ENCODE data around the gene YDJC. TPM values are rescaled to one million over a fixed set of nuclear protein-coding genes. Genes with fewer than 3 reads are reported as not detected.

YDJC gene
- total and polyA plus RNA-seq, 2 of the 4 experiments (the other 2 are of a cell fraction) = 8.1 to 23.6 TPM

DNA sequence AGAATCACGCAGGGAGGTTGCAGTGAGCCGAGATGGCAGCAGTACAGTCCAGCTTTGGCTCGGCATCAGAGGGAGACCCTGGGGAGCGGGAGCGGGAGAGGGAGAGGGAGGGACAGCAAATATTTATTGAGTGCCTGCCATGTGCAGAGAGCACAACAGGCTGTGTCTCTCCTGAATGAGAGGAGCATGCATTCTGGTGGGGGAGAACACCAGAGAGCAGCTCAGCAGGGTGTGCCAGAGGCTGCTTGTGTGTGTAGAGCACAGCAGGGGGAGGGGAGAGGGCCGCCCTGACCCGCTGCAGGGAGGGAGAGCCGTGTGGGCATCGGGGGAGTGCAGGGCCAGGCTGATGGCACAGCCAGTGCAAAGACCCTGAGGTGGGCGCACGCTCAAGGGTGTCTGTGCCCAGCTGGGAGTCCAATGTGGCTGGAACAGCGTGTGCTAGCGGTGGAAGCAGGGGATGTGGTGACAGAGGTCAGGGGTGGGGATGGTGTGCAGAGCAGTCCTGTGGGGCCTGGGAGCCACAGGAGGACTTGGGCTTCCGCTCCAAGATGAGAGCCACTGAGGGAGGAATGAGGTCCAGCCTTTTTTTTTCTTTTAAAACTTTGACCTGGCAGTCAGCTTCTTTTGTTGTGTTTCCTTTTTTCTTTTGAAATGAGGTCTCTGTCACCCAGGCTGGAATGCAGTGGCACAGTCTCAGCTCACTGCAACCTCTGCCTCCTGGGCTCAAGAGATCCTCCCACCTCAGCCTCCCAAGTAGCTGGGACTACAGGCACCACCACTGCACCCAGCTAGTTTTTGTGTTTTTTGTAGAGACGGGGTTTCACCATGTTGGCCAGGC, 48.0 kb upstream of the YDJC start:
- H3K36me3 ChIP-seq (ENCODE audit: control insufficient read depth, insufficient read depth, low read length) = peaks cover 46% of the 10 kb centered on the region
- no peaks in the 10 kb centered on the region for H3K27me3 ChIP-seq (ENCODE audit: control insufficient read depth, insufficient read depth, low read length)
- no peak overlapping the region for H2BK120ac ChIP-seq (ENCODE audit: low read depth, low read length)
- H3K4me2 ChIP-seq (ENCODE audit: low read depth, low read length) = no peak overlapping the region
- H2AK9ac ChIP-seq (replicated peaks; ENCODE audit: low read depth, low read length, poor library complexity) = no peak overlapping the region
- no peak overlapping the region; the same call in 1 of the 2 replicates for H3K56ac ChIP-seq (ENCODE audit: extremely low read depth, insufficient read depth, low read length)
- no TSS peak for BruUV-seq (replicated peaks)
- no peak overlapping the region for H4K8ac ChIP-seq (ENCODE audit: low read depth in 2 of 2, low read length in 2 of 2)
- CTCF ChIA-PET = no interaction called here
- H3K9me3 ChIP-seq (ENCODE audit: control insufficient read depth, insufficient read depth, low read length) = no peaks in the 10 kb centered on the region
- no peak overlapping the region for H4K91ac ChIP-seq (ENCODE audit: insufficient read depth, low read depth, low read length)
- POLR2A ChIA-PET (ENCODE audit: unreplicated experiment) = no interaction called here
- intact Hi-C loops (cut with micrococcal nuclease) (no loop called here), dilution Hi-C loops (cut with HindIII; ENCODE audit: low sequenced_read_pairs, unreplicated experiment) (no loop called here), in situ Hi-C loops (cut with MboI; ENCODE audit: low sequenced_read_pairs) (no loop called here)
- H2AK5ac ChIP-seq (ENCODE audit: low read depth, low read length) = no peak overlapping the region
- no peak overlapping the region for H3K9ac ChIP-seq (ENCODE audit: low read depth, low read length)
- H2BK15ac ChIP-seq (ENCODE audit: low read depth, low read length) = no peak overlapping the region
- ATAC-seq (ENCODE audit: low read depth) (no peak), DNase-seq (no peak)
- H3K4me3 ChIP-seq (ENCODE audit: insufficient read depth, low read depth, low read length) = no peak overlapping the region
- H3K14ac ChIP-seq (replicated peaks; ENCODE audit: low read depth, low read length) = no peak overlapping the region
- 94% methylated on average over 11 of the region's 15 CpGs; no CpG with 5 or more reads in 1 of the 2 experiments for WGBS, 2 experiments (ENCODE audit: extremely low coverage in 2 of 2, insufficient read length in 1 of 2)
- no peak overlapping the region for H4K5ac ChIP-seq (ENCODE audit: low read depth, low read length)
- TF ChIP-seq POLR2A (IDR thresholded peaks at IDR 0.05; ENCODE audit: low read depth, low read length) = no peak
- no peak for TF ChIP-seq FOS (IDR thresholded peaks at IDR 0.05; ENCODE audit: low read depth, low read length)
- no peak for TF ChIP-seq RAD21 (IDR thresholded peaks at IDR 0.05; ENCODE audit: low read length)
- TF ChIP-seq SMC3 (IDR thresholded peaks at IDR 0.05; ENCODE audit: low read depth, low read length) = no peak
- no peak for TF ChIP-seq MAFK (IDR thresholded peaks at IDR 0.05; ENCODE audit: low read depth, low read length)
- no peak for TF ChIP-seq CHD1 (IDR thresholded peaks at IDR 0.05; ENCODE audit: low read depth, low read length)
- TF ChIP-seq MXI1 (IDR thresholded peaks at IDR 0.05; ENCODE audit: borderline replicate concordance, low read depth, low read length) = no peak
- TF ChIP-seq, protein P1, sequence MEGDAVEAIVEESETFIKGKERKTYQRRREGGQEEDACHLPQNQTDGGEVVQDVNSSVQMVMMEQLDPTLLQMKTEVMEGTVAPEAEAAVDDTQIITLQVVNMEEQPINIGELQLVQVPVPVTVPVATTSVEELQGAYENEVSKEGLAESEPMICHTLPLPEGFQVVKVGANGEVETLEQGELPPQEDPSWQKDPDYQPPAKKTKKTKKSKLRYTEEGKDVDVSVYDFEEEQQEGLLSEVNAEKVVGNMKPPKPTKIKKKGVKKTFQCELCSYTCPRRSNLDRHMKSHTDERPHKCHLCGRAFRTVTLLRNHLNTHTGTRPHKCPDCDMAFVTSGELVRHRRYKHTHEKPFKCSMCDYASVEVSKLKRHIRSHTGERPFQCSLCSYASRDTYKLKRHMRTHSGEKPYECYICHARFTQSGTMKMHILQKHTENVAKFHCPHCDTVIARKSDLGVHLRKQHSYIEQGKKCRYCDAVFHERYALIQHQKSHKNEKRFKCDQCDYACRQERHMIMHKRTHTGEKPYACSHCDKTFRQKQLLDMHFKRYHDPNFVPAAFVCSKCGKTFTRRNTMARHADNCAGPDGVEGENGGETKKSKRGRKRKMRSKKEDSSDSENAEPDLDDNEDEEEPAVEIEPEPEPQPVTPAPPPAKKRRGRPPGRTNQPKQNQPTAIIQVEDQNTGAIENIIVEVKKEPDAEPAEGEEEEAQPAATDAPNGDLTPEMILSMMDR (conservative IDR thresholded peaks at IDR 0.05; ENCODE audit: low read depth, low read length) = no peak
- no peak for TF ChIP-seq RCOR1 (IDR thresholded peaks at IDR 0.05; ENCODE audit: insufficient replicate concordance, low read length)
- no peak for TF ChIP-seq BHLHE40 (IDR thresholded peaks at IDR 0.05; ENCODE audit: low read depth, low read length)
- TF ChIP-seq RFX5 (IDR thresholded peaks at IDR 0.05; ENCODE audit: low read depth, low read length) = no peak
- TF ChIP-seq ELK1 (IDR thresholded peaks at IDR 0.05; ENCODE audit: borderline replicate concordance, low read depth, low read length) = no peak
- no peak for TF ChIP-seq CEBPB (IDR thresholded peaks at IDR 0.05; ENCODE audit: low read depth, low read length)
- TF ChIP-seq, protein P2, sequence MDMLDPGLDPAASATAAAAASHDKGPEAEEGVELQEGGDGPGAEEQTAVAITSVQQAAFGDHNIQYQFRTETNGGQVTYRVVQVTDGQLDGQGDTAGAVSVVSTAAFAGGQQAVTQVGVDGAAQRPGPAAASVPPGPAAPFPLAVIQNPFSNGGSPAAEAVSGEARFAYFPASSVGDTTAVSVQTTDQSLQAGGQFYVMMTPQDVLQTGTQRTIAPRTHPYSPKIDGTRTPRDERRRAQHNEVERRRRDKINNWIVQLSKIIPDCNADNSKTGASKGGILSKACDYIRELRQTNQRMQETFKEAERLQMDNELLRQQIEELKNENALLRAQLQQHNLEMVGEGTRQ (IDR thresholded peaks at IDR 0.05; ENCODE audit: low read depth, low read length) = no peak
- no peak overlapping the region for H2BK5ac ChIP-seq (ENCODE audit: low read depth, low read length, poor library complexity, severe bottlenecking)
- no peak overlapping the region for H3K4ac ChIP-seq (ENCODE audit: low read depth, low read length)
- H3K4me1 ChIP-seq (ENCODE audit: control insufficient read depth, insufficient read depth, low read length) = no peaks in the 10 kb centered on the region
- H4K20me1 ChIP-seq (ENCODE audit: insufficient read depth, low read length) = no peaks in the 10 kb centered on the region
- peaks cover 7 to 9% of the 10 kb centered on the region in 2 experiments; a peak in 2 of 4 replicates for H3K79me1 ChIP-seq (ENCODE audit: low read depth in 1 of 2, low read length in 2 of 2)
- no peak overlapping the region for H3K23ac ChIP-seq (ENCODE audit: low read depth, low read length)
- no peak overlapping the region for H2AFZ ChIP-seq (replicated peaks; ENCODE audit: low read length, poor library complexity)
- peaks cover 2% of the 10 kb centered on the region; the same call in 1 of the 2 replicates for H3K9me1 ChIP-seq (ENCODE audit: insufficient read depth, low read length)
- no peak overlapping the region for H3K27ac ChIP-seq (ENCODE audit: insufficient read depth, low read length)
- H3K18ac ChIP-seq (ENCODE audit: low read depth, low read length) = no peak overlapping the region
- H2BK20ac ChIP-seq (ENCODE audit: low read depth, low read length) = no peak overlapping the region

Measured in IMR-90 (cell line).